ENCODE results near the gene ATOSA. TPM values are rescaled to one million over a fixed set of nuclear protein-coding genes. Genes with fewer than 3 reads are reported as not detected.

Gene ATOSA
- total and polyA plus RNA-seq, 4 donors = 12.8 to 77.8 (median 26.1) TPM

- H3K27me3 ChIP-seq (ENCODE audit: control insufficient read depth in 4 of 4, insufficient read depth in 4 of 4, low read length in 3 of 4) = no peaks in the 10 kb centered on the region
- no peak overlapping the region for H3K9ac ChIP-seq (ENCODE audit: low read depth in 1 of 2, low read length in 2 of 2)
- WGBS = 91% methylated on average over 4 of the region's 4 CpGs
- H3K4me3 ChIP-seq (ENCODE audit: low read depth in 1 of 3, low read length in 3 of 3) = no peak overlapping the region
- H3K4me1 ChIP-seq (ENCODE audit: control insufficient read depth in 4 of 4, insufficient read depth in 4 of 4, low read length in 3 of 4) = peaks cover 3 to 19% (median 7%) of the 10 kb centered on the region in 4 donors
- no peak for TF ChIP-seq GABPA (IDR thresholded peaks at IDR 0.05 in 1 of 2, conservative IDR thresholded peaks at IDR 0.05 in 1 of 2)
- no peak for TF ChIP-seq FOXA1 (IDR thresholded peaks at IDR 0.05)
- TF ChIP-seq, protein P1, sequence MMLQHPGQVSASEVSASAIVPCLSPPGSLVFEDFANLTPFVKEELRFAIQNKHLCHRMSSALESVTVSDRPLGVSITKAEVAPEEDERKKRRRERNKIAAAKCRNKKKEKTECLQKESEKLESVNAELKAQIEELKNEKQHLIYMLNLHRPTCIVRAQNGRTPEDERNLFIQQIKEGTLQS (IDR thresholded peaks at IDR 0.05) = no peak
- no peak for TF ChIP-seq NR2F2 (IDR thresholded peaks at IDR 0.05)
- TF ChIP-seq SP1 (IDR thresholded peaks at IDR 0.05) = no peak
- no peak overlapping the region for H3K27ac ChIP-seq (ENCODE audit: low read depth in 1 of 2, low read length in 2 of 2)
- H3K36me3 ChIP-seq (ENCODE audit: control insufficient read depth in 4 of 4, insufficient read depth in 3 of 4, low read depth in 1 of 4, low read length in 3 of 4) = peaks cover 5 to 56% (median 28%) of the 10 kb centered on the region in 4 donors
- no peak for DNase-seq (ENCODE audit: low spot score)
- H3K9me3 ChIP-seq (ENCODE audit: control insufficient read depth in 4 of 4, low read length in 3 of 4) = no peaks in the 10 kb centered on the region
These were observed 11.1 kb downstream of the ATOSA start for GRCh38 chr15:52668133-52668532.

GRCh38 chr15:52667597-52667996, 11.6 kb downstream of the ATOSA start:
- no peak overlapping the region for H3K27ac ChIP-seq (ENCODE audit: low read depth in 1 of 2, low read length in 2 of 2)
- WGBS = 93% methylated on average over 3 of the region's 3 CpGs
- TF ChIP-seq TAF1 (conservative IDR thresholded peaks at IDR 0.05) (no peak), RXRA (IDR thresholded peaks at IDR 0.05) (no peak), HNF4G (IDR thresholded peaks at IDR 0.05) (no peak), SP1 (IDR thresholded peaks at IDR 0.05) (no peak), NR2F2 (IDR thresholded peaks at IDR 0.05) (no peak), FOXA2 (IDR thresholded peaks at IDR 0.05) (no peak), GABPA (IDR thresholded peaks at IDR 0.05 in 1 of 2, conservative IDR thresholded peaks at IDR 0.05 in 1 of 2) (no peak), EGR1 (IDR thresholded peaks at IDR 0.05; ENCODE audit: low read depth in 2 of 2) (no peak), REST (IDR thresholded peaks at IDR 0.05) (no peak), YY1 (IDR thresholded peaks at IDR 0.05) (no peak), RAD21 (IDR thresholded peaks at IDR 0.05) (no peak), FOXA1 (IDR thresholded peaks at IDR 0.05) (no peak)
- TF ChIP-seq, protein P2, sequence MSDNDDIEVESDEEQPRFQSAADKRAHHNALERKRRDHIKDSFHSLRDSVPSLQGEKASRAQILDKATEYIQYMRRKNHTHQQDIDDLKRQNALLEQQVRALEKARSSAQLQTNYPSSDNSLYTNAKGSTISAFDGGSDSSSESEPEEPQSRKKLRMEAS (IDR thresholded peaks at IDR 0.05) = no peak
- TF ChIP-seq, protein P3, sequence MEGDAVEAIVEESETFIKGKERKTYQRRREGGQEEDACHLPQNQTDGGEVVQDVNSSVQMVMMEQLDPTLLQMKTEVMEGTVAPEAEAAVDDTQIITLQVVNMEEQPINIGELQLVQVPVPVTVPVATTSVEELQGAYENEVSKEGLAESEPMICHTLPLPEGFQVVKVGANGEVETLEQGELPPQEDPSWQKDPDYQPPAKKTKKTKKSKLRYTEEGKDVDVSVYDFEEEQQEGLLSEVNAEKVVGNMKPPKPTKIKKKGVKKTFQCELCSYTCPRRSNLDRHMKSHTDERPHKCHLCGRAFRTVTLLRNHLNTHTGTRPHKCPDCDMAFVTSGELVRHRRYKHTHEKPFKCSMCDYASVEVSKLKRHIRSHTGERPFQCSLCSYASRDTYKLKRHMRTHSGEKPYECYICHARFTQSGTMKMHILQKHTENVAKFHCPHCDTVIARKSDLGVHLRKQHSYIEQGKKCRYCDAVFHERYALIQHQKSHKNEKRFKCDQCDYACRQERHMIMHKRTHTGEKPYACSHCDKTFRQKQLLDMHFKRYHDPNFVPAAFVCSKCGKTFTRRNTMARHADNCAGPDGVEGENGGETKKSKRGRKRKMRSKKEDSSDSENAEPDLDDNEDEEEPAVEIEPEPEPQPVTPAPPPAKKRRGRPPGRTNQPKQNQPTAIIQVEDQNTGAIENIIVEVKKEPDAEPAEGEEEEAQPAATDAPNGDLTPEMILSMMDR (IDR thresholded peaks at IDR 0.05; ENCODE audit: low read depth, low read length, missing input control) = no peak
- H3K9me3 ChIP-seq (ENCODE audit: control insufficient read depth in 4 of 4, low read length in 3 of 4) = no peaks in the 10 kb centered on the region
- no peaks in the 10 kb centered on the region for H3K27me3 ChIP-seq (ENCODE audit: control insufficient read depth in 4 of 4, insufficient read depth in 4 of 4, low read length in 3 of 4)
- H3K4me1 ChIP-seq (ENCODE audit: control insufficient read depth in 4 of 4, insufficient read depth in 4 of 4, low read length in 3 of 4) = peaks cover 0 to 17% (median 7%) of the 10 kb centered on the region in 4 donors
- no peak for DNase-seq (ENCODE audit: low spot score)
- H3K9ac ChIP-seq (ENCODE audit: low read depth in 1 of 2, low read length in 2 of 2) = no peak overlapping the region
- no peak overlapping the region for H3K4me3 ChIP-seq (ENCODE audit: low read depth in 1 of 3, low read length in 3 of 3)
- peaks cover 5 to 52% (median 26%) of the 10 kb centered on the region in 4 donors for H3K36me3 ChIP-seq (ENCODE audit: control insufficient read depth in 4 of 4, insufficient read depth in 3 of 4, low read depth in 1 of 4, low read length in 3 of 4)

Measured in liver (tissue), 9 donors.